CD4-positive, alpha-beta memory T cell (primary cell): ENCODE measurements around the gene ADRM1. TPM values are rescaled to one million over a fixed set of nuclear protein-coding genes. Genes with fewer than 3 reads are reported as not detected.

ENCODE experiments used
- CTCF ChIA-PET: fragments of 350-600 bp; sonication (Branson Sonifier 250); formaldehyde crosslinking; loops from one replicate; lab custom pipeline; 2021; ENCODE audit warnings: inconsistent platforms; ENCODE audit not compliant: partially characterized antibody; lab: Charles Lee
- POLR2A ChIA-PET: fragments of 350-600 bp; sonication (Branson Sonifier 250); formaldehyde crosslinking; loops from one replicate; lab custom pipeline; 2021; ENCODE audit not compliant: partially characterized antibody; lab: Charles Lee
- DNase-seq, 5 donors: peaks; one replicate each; pipeline versions ENCODE4 v3.0.0 to v3.0.0-alpha.2; 2020 to 2022; ENCODE audit warnings: mixed read lengths in 1 of 5
- H3K27ac ChIP-seq: one replicate; pipeline ENCODE4 v1.7.0; 2013; ENCODE audit warnings: low read depth, low read length
- H3K27me3 ChIP-seq: 2 replicates; pipeline ENCODE4 v1.7.0; 2013; ENCODE audit warnings: mild to moderate bottlenecking, low read length, moderate library complexity; ENCODE audit not compliant: insufficient read depth
- H3K36me3 ChIP-seq: 2 replicates; pipeline ENCODE4 v1.7.0; 2013; ENCODE audit warnings: mild to moderate bottlenecking, low read length, moderate library complexity; ENCODE audit not compliant: insufficient read depth
- H3K4me1 ChIP-seq: 2 replicates; pipeline ENCODE4 v1.7.0; 2013; ENCODE audit warnings: mild to moderate bottlenecking, low read length, moderate library complexity; ENCODE audit not compliant: insufficient read depth
- H3K4me3 ChIP-seq, 2 donors: one replicate each; pipeline ENCODE4 v1.7.0; 2013; ENCODE audit warnings: low read length in 2 of 2, mild to moderate bottlenecking in 1 of 2
- H3K9me3 ChIP-seq, 2 donors: one replicate each; pipeline ENCODE4 v1.7.0; 2013; ENCODE audit warnings: low read length in 2 of 2, control low read depth in 1 of 2; ENCODE audit not compliant: control insufficient read depth in 1 of 2
- H3K27ac Mint-ChIP-seq, 7 donors: one replicate each; pipeline ENCODE4 v1.8.0; 2020 to 2021; ENCODE audit warnings: mixed read lengths in 7 of 7, mild to moderate bottlenecking in 6 of 7, inconsistent platforms in 3 of 7, moderate library complexity in 3 of 7
- H3K27me3 Mint-ChIP-seq, 2 donors: one replicate each; pipeline ENCODE4 v1.8.0; 2020 to 2021; ENCODE audit warnings: mixed read lengths in 2 of 2
- H3K36me3 Mint-ChIP-seq, 2 donors: one replicate each; pipeline ENCODE4 v1.8.0; 2020 to 2021; ENCODE audit warnings: mixed read lengths in 2 of 2, inconsistent platforms in 1 of 2, mild to moderate bottlenecking in 1 of 2
- H3K4me1 Mint-ChIP-seq, 4 donors: one replicate each; pipeline ENCODE4 v1.8.0; 2020 to 2021; ENCODE audit warnings: mixed read lengths in 4 of 4, mild to moderate bottlenecking in 1 of 4
- H3K4me3 Mint-ChIP-seq, 8 donors: one replicate each; pipeline ENCODE4 v1.8.0; 2020 to 2021; ENCODE audit warnings: mixed read lengths in 8 of 8, mild to moderate bottlenecking in 7 of 8, moderate library complexity in 6 of 8, inconsistent platforms in 3 of 8
- H3K9me3 Mint-ChIP-seq, 8 donors: one replicate each; pipeline ENCODE4 v1.8.0; 2020 to 2021; ENCODE audit warnings: mixed read lengths in 8 of 8, mild to moderate bottlenecking in 5 of 8, inconsistent platforms in 3 of 8, moderate library complexity in 1 of 8
- intact Hi-C: fragments of 100-400 bp; cut with micrococcal nuclease; formaldehyde crosslinking; loops from one replicate; pipeline ENCODE4 v1.15.1; 2023
- polyA plus RNA-seq, 2 donors: library from polyadenylated mRNA; unstranded; fragments of 300-500 nt; fragmentation: Illumina TruSeq; gene quantifications; one replicate each; pipeline ENCODE4 v1.2.3, GENCODE V29; 2021
- total RNA-seq, 2 experiments: library from RNA; stranded (reverse); gene quantifications; one replicate each; pipeline ENCODE4 v1.2.3, GENCODE V29; 2021

The ADRM1 gene
- total and polyA plus RNA-seq, 4 experiments from 2014 or later = 59.4 to 102 (median 79.0) TPM

DNA sequence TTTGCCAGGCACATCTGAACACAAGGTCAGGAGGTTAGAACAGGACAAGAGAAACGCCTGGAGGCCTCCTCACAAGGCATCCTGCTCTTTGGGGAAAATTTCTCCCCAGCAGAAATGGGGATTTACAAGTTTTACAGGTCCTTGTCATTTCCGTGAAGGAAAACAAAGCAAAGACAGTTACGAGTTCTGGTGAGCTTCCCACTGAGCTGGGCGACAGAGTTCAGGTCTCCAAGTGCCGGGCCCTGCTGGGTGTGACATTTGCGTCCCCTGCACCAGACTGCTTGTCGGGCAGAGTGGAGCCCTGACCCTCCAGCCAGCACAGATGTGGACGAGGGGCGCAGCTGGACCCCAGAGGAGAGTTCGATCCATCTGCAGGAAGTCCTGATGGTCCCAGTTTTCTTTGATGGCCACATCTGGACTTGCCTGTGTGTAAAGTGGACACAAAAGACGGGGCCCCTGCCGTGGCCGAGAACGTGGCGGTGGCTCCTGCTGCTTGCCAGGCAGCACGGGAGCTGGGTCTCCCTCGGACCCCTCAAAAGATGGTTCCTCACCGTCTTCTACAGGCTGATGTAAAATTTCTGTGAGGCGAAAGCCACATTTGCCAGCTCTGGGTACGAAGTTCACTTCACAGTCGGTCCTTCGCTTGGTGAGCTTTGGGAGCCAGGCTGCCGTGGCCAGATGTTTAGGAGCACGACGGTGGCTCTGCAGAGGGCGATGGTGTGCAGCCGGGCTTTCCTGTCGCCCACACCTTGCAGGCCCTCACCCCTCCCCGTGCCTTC is 5.2 kb upstream of the ADRM1 start:
- H3K27me3 ChIP-seq = no peaks in the 10 kb centered on the region
- no peaks in the 10 kb centered on the region for H3K9me3 Mint-ChIP-seq
- no peak for DNase-seq
- H3K27ac Mint-ChIP-seq = peak overlapping the region in 1 of 7 donors; percentile 46
- H3K4me3 Mint-ChIP-seq = no peak overlapping the region
- peaks cover 20% of the 10 kb centered on the region for H3K36me3 ChIP-seq
- H3K9me3 ChIP-seq = no peaks in the 10 kb centered on the region
- peaks cover 3% of the 10 kb centered on the region for H3K4me1 ChIP-seq
- ChIA-PET CTCF (interaction anchor here (0.8 kb wide), 1 partner anchor 85 kb away, joined by 3 read pairs; no protein-coding TSS in a partner anchor), POLR2A (no interaction called here)
- peaks cover 2 to 12% (median 5%) of the 10 kb centered on the region in 4 donors for H3K4me1 Mint-ChIP-seq
- no peaks in the 10 kb centered on the region for H3K27me3 Mint-ChIP-seq
- no peak overlapping the region for H3K4me3 ChIP-seq
- intact Hi-C loops = no loop called here
- H3K36me3 Mint-ChIP-seq = peaks cover 17 to 29% of the 10 kb centered on the region in 2 donors
- no peak overlapping the region for H3K27ac ChIP-seq

- Mint-ChIP-seq H3K27ac (no peak overlapping the region), H3K4me3 (no peak overlapping the region), H3K36me3 (peaks cover 16 to 30% of the 10 kb centered on the region in 2 donors), H3K27me3 (no peaks in the 10 kb centered on the region), H3K4me1 (peaks cover 2 to 18% (median 7%) of the 10 kb centered on the region in 4 donors), H3K9me3 (no peaks in the 10 kb centered on the region)
- Histone ChIP-seq H3K27ac (no peak overlapping the region), H3K9me3 (no peaks in the 10 kb centered on the region), H3K4me1 (peaks cover 6% of the 10 kb centered on the region), H3K36me3 (peaks cover 15% of the 10 kb centered on the region), H3K27me3 (no peaks in the 10 kb centered on the region), H3K4me3 (no peak overlapping the region)
- POLR2A ChIA-PET = no interaction called here
- no peak for DNase-seq
- intact Hi-C loops = no loop called here
- CTCF ChIA-PET = interaction anchor here (0.8 to 3.1 kb wide), 3 partner anchors 84 to 288 kb away, joined by 3 to 23 read pairs (median 10); no protein-coding TSS in a partner anchor
Measured at GRCh38 chr20:62298577-62299249, 4.1 kb upstream of the ADRM1 start.

- Histone ChIP-seq H3K4me1 (peaks cover 17% of the 10 kb centered on the region), H3K4me3 (no peak overlapping the region), H3K27me3 (no peaks in the 10 kb centered on the region), H3K36me3 (peaks cover 11% of the 10 kb centered on the region), H3K9me3 (no peaks in the 10 kb centered on the region), H3K27ac (no peak overlapping the region)
- ChIA-PET CTCF (interaction anchor here (3.0 to 3.1 kb wide), 2 partner anchors 83 to 289 kb away, joined by 10 to 23 read pairs; no protein-coding TSS in a partner anchor), POLR2A (no interaction called here)
- DNase-seq = no peak
- Mint-ChIP-seq H3K9me3 (no peaks in the 10 kb centered on the region), H3K4me3 (no peak overlapping the region), H3K27ac (no peak overlapping the region), H3K36me3 (peaks cover 8 to 30% of the 10 kb centered on the region in 2 donors), H3K27me3 (no peaks in the 10 kb centered on the region), H3K4me1 (peaks cover 7 to 27% (median 15%) of the 10 kb centered on the region in 4 donors)
- intact Hi-C loops = loop anchor here (2.0 to 5.0 kb wide), 2 partner anchors 287 to 317 kb away; no protein-coding TSS in a partner anchor
Measured at GRCh38 chr20:62299666-62300236, 3.0 kb upstream of the ADRM1 start.

DNA sequence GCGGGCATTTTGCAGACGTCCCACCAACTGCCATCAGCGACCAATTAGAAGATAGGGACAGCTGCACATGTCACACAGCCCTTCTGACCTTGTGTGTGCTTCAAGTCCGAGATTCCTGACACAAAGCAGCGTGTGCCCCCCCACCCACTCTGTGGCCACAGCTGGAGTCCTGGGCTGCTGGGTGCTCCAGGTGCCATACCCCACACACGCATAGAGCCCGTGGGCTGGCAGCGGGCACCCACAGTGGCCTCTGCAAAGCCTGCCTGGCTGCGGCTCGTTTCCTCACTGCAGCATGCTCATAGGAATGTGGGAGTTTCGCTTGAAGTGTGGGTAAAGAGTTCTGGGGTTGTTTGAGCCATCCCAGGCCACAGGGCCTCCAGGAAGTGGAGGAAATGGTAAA is 2.5 kb upstream of the ADRM1 start:
- intact Hi-C loops = loop anchor here (2.0 to 5.0 kb wide), 2 partner anchors 288 to 316 kb away; no protein-coding TSS in a partner anchor
- no peaks in the 10 kb centered on the region for H3K9me3 Mint-ChIP-seq
- H3K9me3 ChIP-seq = no peaks in the 10 kb centered on the region
- H3K4me3 ChIP-seq = no peak overlapping the region
- peaks cover 4 to 30% of the 10 kb centered on the region in 2 donors for H3K36me3 Mint-ChIP-seq
- H3K4me1 Mint-ChIP-seq = peaks cover 7 to 29% (median 19%) of the 10 kb centered on the region in 4 donors
- H3K36me3 ChIP-seq = peaks cover 12% of the 10 kb centered on the region
- H3K27me3 ChIP-seq = no peaks in the 10 kb centered on the region
- no peak overlapping the region for H3K27ac Mint-ChIP-seq
- no peak for DNase-seq
- POLR2A ChIA-PET = no interaction called here
- CTCF ChIA-PET = interaction anchor here (0.7 to 3.1 kb wide), 5 partner anchors 20 to 289 kb away, joined by 3 to 23 read pairs (median 3); no protein-coding TSS in a partner anchor
- H3K27me3 Mint-ChIP-seq = no peaks in the 10 kb centered on the region
- H3K4me3 Mint-ChIP-seq = no peak overlapping the region
- H3K4me1 ChIP-seq = peaks cover 23% of the 10 kb centered on the region
- no peak overlapping the region for H3K27ac ChIP-seq

GRCh38 chr20:62301111-62301668 is 1.6 kb upstream of the ADRM1 start:
- ChIA-PET POLR2A (interaction anchor here (0.9 to 2.3 kb wide), 2 partner anchors 85 to 106 kb away, joined by 3 to 19 read pairs; partner anchors contain the start of genes CABLES2 and RPS21), CTCF (interaction anchor here (0.7 to 3.1 kb wide), 6 partner anchors 15 to 290 kb away, joined by 3 to 23 read pairs (median 3); no protein-coding TSS in a partner anchor)
- H3K36me3 ChIP-seq = peaks cover 13% of the 10 kb centered on the region

DNA sequence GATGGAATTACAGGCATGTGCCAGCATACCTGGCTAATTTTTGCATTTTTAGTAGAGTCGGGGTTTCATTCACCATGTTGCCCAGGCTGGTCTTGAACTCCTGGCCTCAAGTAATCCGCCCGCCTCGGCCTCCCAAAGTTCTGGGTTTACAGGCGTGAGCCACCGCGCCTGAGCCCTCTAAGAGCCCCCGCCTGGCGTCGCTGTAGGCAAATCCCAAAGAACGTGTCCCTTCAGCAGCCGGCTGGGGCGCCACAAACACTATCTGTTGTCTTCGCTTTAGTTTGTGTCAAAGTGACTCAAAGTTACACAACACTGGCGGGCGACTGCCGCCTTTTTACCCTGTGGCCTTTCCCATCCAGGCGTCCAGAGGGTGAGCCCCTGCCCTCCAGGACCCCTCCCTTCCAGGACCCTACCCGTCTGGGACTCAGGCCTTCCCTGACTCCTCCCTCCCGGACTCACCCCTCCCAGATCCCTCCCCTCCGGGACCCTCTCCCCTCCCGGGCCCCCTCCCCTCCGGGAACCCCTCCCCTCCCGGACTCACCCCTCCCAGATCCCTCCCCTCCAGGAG is 940 bp upstream of the ADRM1 start:
- Histone ChIP-seq H3K4me1 (peaks cover 30% of the 10 kb centered on the region), H3K36me3 (peaks cover 19% of the 10 kb centered on the region), H3K27ac (peak overlapping the region; percentile 90), H3K27me3 (no peaks in the 10 kb centered on the region), H3K9me3 (no peaks in the 10 kb centered on the region), H3K4me3 (peak overlapping the region; percentile 69 to 96)
- peaks cover 7 to 28% of the 10 kb centered on the region in 2 donors for H3K36me3 Mint-ChIP-seq
- ChIA-PET CTCF (interaction anchor here (0.9 to 3.1 kb wide), 3 partner anchors 28 to 291 kb away, joined by 3 to 10 read pairs (median 7); no protein-coding TSS in a partner anchor), POLR2A (interaction anchor here (0.6 to 2.3 kb wide), 5 partner anchors 64 to 236 kb away, joined by 3 to 19 read pairs (median 5); partner anchors contain the start of genes OSBPL2 and RPS21)
- peak overlapping the region; percentile 93 to 100 (median 96) for H3K4me3 Mint-ChIP-seq
- no peaks in the 10 kb centered on the region for H3K9me3 Mint-ChIP-seq
- H3K27ac Mint-ChIP-seq = peak overlapping the region; percentile 98 to 99 (median 98)
- H3K27me3 Mint-ChIP-seq = no peaks in the 10 kb centered on the region
- peak; percentile 83 to 92 (median 86) for DNase-seq
- intact Hi-C loops = loop anchor here (1.0 to 5.0 kb wide), 9 partner anchors 64 to 315 kb away; partner anchors contain the start of genes CABLES2, LSM14B, MTG2 and OSBPL2
- H3K4me1 Mint-ChIP-seq = peaks cover 10 to 32% (median 23%) of the 10 kb centered on the region in 4 donors

More at GRCh38 chr20:62301111-62301668, 1.6 kb upstream of the ADRM1 start:
- Histone ChIP-seq H3K4me1 (peaks cover 30% of the 10 kb centered on the region), H3K4me3 (no peak overlapping the region), H3K9me3 (no peaks in the 10 kb centered on the region), H3K27me3 (no peaks in the 10 kb centered on the region), H3K27ac (no peak overlapping the region)
- H3K4me1 Mint-ChIP-seq = peaks cover 10 to 32% (median 23%) of the 10 kb centered on the region in 4 donors
- no peak for DNase-seq
- H3K9me3 Mint-ChIP-seq = no peaks in the 10 kb centered on the region
- H3K4me3 Mint-ChIP-seq = peak overlapping the region in 3 of 8 donors; percentile 65 to 97 (median 71)
- H3K27me3 Mint-ChIP-seq = no peaks in the 10 kb centered on the region
- intact Hi-C loops = loop anchor here (2.0 to 5.0 kb wide), 2 partner anchors 289 to 316 kb away; no protein-coding TSS in a partner anchor
- H3K36me3 Mint-ChIP-seq = peaks cover 6 to 27% of the 10 kb centered on the region in 2 donors
- H3K27ac Mint-ChIP-seq = peak overlapping the region in 4 of 7 donors; percentile 16 to 98 (median 62)
